VCaP (cell line): ENCODE results near the gene PHF11.

Source experiments
- H3K27ac ChIP-seq: fragments of 450-650 bp; 2 replicates; pipeline ENCODE4 v1.5.1; 2017
- TF ChIP-seq, protein P1 (sequence below): fragments of 450-650 bp; conservative IDR thresholded peaks from 2 replicates; pipeline ENCODE4 v1.5.1; 2017; ENCODE audit warnings: mild to moderate bottlenecking, moderate library complexity

PHF11 gene

DNA sequence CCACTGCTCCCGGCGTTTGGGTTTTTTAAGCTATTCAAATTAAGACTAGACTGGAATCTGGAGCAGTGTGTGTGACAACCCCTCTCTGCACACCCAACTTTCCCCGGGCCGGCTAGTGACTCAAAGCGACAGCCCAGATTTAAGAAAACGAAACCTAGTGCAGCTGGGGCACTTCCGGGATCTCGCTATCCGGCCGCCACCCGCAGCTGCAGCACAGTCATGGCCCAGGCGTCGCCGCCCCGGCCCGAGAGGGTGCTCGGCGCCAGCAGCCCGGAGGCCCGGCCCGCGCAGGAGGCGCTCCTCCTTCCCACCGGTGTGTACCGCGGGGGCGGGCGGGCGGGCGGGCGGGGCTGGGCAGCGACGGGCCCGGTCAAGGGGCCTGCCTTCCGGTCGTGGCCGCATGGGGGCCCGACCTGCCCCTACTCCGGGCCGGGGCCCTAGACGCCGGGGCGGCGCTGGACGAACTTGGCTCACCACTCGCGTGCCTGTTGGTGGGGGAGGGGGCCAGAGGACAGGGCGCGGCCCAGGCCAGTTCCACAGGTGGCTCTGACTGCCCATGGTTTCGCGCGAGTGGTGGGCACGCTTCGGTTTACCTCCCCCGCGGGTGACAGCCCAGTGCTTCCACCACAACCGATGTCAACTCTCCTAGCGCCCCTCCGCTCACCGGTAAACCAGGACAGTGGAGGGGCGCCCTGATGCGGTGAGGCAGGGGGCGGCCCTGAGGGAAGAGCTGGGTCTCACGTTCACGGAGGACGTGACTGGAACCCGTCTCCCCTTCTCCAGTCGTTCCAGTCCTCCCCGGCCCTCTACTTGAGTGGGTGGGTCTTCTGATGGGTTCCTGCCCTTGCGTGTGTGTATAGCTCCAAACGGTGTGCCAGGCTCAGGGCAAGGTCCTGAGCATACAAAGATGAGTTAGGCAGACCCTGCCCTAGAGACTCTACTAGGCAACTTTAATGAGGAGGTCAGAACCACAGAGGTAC, at the start of gene PHF11:
Gene PHF11 (plus strand): TSS at position 171 of the 980 bp plus-strand sequence. CDS start 49 bp downstream, at position 220.
- TF ChIP-seq, protein P1, sequence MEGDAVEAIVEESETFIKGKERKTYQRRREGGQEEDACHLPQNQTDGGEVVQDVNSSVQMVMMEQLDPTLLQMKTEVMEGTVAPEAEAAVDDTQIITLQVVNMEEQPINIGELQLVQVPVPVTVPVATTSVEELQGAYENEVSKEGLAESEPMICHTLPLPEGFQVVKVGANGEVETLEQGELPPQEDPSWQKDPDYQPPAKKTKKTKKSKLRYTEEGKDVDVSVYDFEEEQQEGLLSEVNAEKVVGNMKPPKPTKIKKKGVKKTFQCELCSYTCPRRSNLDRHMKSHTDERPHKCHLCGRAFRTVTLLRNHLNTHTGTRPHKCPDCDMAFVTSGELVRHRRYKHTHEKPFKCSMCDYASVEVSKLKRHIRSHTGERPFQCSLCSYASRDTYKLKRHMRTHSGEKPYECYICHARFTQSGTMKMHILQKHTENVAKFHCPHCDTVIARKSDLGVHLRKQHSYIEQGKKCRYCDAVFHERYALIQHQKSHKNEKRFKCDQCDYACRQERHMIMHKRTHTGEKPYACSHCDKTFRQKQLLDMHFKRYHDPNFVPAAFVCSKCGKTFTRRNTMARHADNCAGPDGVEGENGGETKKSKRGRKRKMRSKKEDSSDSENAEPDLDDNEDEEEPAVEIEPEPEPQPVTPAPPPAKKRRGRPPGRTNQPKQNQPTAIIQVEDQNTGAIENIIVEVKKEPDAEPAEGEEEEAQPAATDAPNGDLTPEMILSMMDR = no peak
- H3K27ac ChIP-seq = no peak within 1 kb of the TSS

DNA sequence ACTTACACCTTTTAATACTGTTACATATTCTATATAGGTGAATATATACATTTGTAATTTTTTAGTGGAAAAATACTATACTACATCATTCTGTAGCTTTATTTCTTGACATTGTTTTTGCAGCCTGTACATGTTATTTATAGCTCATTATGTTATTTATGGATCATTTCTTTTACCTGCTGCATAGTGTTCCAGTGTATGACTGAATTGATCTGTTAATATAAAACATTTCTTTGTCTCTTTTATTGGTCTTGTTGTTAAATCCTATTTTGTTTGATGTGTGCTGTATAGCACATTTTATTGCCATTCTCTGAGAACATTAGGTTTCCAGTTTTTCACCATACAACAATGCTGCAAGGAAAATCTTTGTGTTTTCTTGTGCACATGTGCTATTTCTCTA, 49.3 kb upstream of the PHF11 start:
- H3K27ac ChIP-seq = peak overlapping the region; percentile 91
- TF ChIP-seq, protein P1 = no peak

- TF ChIP-seq, protein P1 = no peak
- H3K27ac ChIP-seq = peak overlapping the region; percentile 91
These were observed 47.0 kb upstream of the PHF11 start for GRCh38 chr13:49448753-49449152.

- TF ChIP-seq, protein P1 = no peak
- H3K27ac ChIP-seq = no peak overlapping the region
These were observed 45.5 kb upstream of the PHF11 start for GRCh38 chr13:49450105-49450819.

DNA sequence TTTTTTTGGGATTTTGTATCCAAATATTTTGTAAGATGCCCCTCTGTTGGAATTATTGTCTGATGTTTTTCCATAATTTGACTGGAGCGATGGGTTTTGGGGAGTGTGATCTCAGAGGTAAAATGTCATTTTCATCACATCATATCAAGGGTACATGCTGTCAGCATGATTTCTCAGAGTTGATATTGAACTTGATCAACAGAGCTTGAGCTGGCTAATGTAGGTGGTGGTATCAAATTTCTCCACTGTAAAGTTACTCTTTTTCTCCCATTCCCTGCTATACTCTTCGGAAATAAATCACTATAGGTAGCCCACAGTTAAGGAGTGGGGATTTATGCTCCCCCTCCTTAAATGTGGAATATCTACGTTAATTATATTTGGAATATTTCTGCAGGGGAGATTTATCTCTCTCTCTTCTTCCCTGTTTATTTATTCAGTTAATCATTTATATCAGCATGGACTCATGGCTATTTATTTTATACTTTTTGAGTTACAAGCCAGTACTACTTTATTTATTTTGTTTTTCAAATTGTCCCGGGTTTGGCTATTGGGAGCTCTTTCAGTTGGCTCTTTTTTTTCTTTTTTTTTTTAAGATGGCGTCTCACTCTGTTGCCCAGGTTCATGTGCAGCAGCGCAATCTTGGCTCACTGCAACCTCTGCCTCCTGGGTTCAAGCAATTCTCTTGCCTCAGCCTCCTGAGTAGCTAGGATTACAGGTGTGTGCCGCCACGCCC, 42.9 kb upstream of the PHF11 start:
- TF ChIP-seq, protein P1 = no peak
- peak overlapping the region; percentile 76 for H3K27ac ChIP-seq

DNA sequence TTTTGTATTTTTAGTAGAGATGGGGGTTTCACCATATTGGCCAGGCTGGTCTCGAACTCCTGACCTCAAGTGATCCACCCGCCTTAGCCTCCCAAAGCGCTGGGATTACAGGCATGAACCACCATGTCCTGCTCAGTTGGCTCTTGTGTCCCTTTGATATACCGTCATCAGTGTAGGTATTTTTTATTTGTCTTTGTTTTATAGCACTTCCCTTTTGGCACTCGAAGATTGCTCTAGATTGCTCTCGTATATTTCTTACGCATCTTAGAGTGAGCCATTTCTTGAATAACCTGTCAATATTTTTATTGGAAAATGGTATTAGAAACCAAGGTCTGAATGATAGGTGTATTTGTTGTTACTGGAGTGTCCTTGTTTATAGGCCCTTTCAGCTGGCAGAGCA, 42.3 kb upstream of the PHF11 start:
- peak overlapping the region; percentile 76 for H3K27ac ChIP-seq
- TF ChIP-seq, protein P1 = no peak
